K562 (cell line): ENCODE measurements around the gene LYPD3. TPM values are rescaled to one million over a fixed set of nuclear protein-coding genes. Genes with fewer than 3 reads are reported as not detected.
A peak's percentile ranks its signal among the peaks of the same experiment; 100 is the strongest.

Experiments used
- ATAC-seq: fragments of 200-7000 bp; cut with Tn5 transposase; 3 replicates; pipeline ENCODE4 v1.9.1; 2020; ENCODE audit warnings: moderate library complexity
- BruUV-seq: library from RNA; stranded (reverse); fragments of 400-500 nt; replicated peaks from 2 replicates; lab custom pipeline; 2021; lab: Mats Ljungman, UMichigan
- CTCF ChIA-PET: fragments of 300-600 bp; formaldehyde crosslinking; extraction: SDS; loops from one replicate; lab custom pipeline; 2021; ENCODE audit warnings: low intra/inter-chr PET ratio; lab: Yijun Ruan, JAX
- POLR2A ChIA-PET: fragments of 300-600, 350-650 bp; sonication (Branson Sonifier 250); formaldehyde crosslinking; extraction: SDS; loops from one replicate; lab custom pipeline; 2021; ENCODE audit warnings: antibody characterized with exemption, inconsistent platforms; lab: Yijun Ruan, JAX
- DNase-seq, 4 experiments: peaks; one replicate each; pipeline versions ENCODE4 v3.0.0 to v3.0.0-alpha.2; 2011 to 2018; ENCODE audit warnings: low spot score in 3 of 4, mixed read lengths in 3 of 4; ENCODE audit errors: extremely low read depth in 1 of 4
- FAIRE-seq: peaks from 2 replicates; lab custom pipeline; 2011; peaks lifted over from hg19 to GRCh38; lab: Jason Lieb, UNC
- H2AFZ ChIP-seq: 2 replicates; pipeline ENCODE4 v1.6.0; 2011; ENCODE audit warnings: low read depth, low read length, control low read depth, inconsistent platforms
- H3K27ac ChIP-seq: fragments of 200-600 bp; 3 replicates; pipeline ENCODE4 v1.8.0; 2011; ENCODE audit warnings: low read depth, mild to moderate bottlenecking, control low read depth, inconsistent platforms, low read length, moderate library complexity, mixed read lengths; ENCODE audit errors: extremely low read depth
- H3K27me3 ChIP-seq, 2 experiments: fragments of 300-600 bp in 1 of 2; 2 replicates in 1 of 2; 3 replicates in 1 of 2; pipeline versions ENCODE4 v1.6.0 to v1.8.0; 2011; ENCODE audit warnings: inconsistent platforms in 2 of 2, low read length in 2 of 2, mild to moderate bottlenecking in 1 of 2, mixed read lengths in 1 of 2, moderate library complexity in 1 of 2; ENCODE audit not compliant: control insufficient read depth in 2 of 2, insufficient read depth in 2 of 2
- H3K36me3 ChIP-seq: fragments of 300-600 bp; 3 replicates; pipeline ENCODE4 v1.8.0; 2011; ENCODE audit warnings: mild to moderate bottlenecking, low read length, inconsistent platforms; ENCODE audit not compliant: control insufficient read depth, insufficient read depth
- H3K4me1 ChIP-seq, 2 experiments: fragments of 200-600 bp in 1 of 2; replicated peaks in 1 of 2; 2 replicates in 1 of 2; 3 replicates in 1 of 2; pipeline versions ENCODE4 v1.5.1 to v1.8.0; 2011; ENCODE audit warnings: inconsistent platforms in 2 of 2, low read length in 2 of 2, mild to moderate bottlenecking in 1 of 2, mixed read lengths in 1 of 2, moderate library complexity in 1 of 2; ENCODE audit not compliant: control insufficient read depth in 2 of 2, insufficient read depth in 2 of 2
- H3K4me2 ChIP-seq: 2 replicates; pipeline ENCODE4 v1.6.1; 2011; ENCODE audit warnings: low read length, control low read depth, inconsistent platforms, mixed read lengths; ENCODE audit not compliant: insufficient read depth
- H3K4me3 ChIP-seq: fragments of 200-600 bp; sonication (generic), shearing (Covaris generic); 2 replicates; pipeline ENCODE4 v1.5.1; 2016; ENCODE audit warnings: control low read depth, inconsistent platforms
- H3K79me2 ChIP-seq: fragments of 200-600 bp; 3 replicates; pipeline ENCODE4 v1.8.0; 2011; ENCODE audit warnings: low read length, inconsistent platforms; ENCODE audit not compliant: control insufficient read depth, insufficient read depth
- H3K9ac ChIP-seq, 2 experiments: 2 replicates each; pipeline versions ENCODE4 v1.6.0 to v1.6.1; 2011; ENCODE audit warnings: low read depth in 2 of 2, low read length in 2 of 2, control low read depth in 1 of 2, inconsistent platforms in 1 of 2, mild to moderate bottlenecking in 1 of 2, mixed read lengths in 1 of 2; ENCODE audit not compliant: insufficient read depth in 1 of 2
- H3K9me1 ChIP-seq: one replicate; pipeline ENCODE4 v1.6.0; 2011; ENCODE audit warnings: inconsistent platforms, mild to moderate bottlenecking, low read length, moderate library complexity; ENCODE audit not compliant: control insufficient read depth, insufficient read depth
- H3K9me3 ChIP-seq: replicated peaks from 2 replicates; pipeline ENCODE4 v1.5.1; 2011; ENCODE audit warnings: low read depth, low read length, inconsistent platforms; ENCODE audit not compliant: control insufficient read depth, insufficient read depth
- H4K20me1 ChIP-seq: replicated peaks from 2 replicates; pipeline ENCODE4 v1.6.1; 2011; ENCODE audit warnings: low read length, inconsistent platforms, mixed read lengths; ENCODE audit not compliant: control insufficient read depth, insufficient read depth
- ARID1B ChIP-seq: fragments of 450-650 bp; IDR thresholded peaks from 2 replicates; pipeline ENCODE4 v1.6.1; 2016; ENCODE audit warnings: antibody characterized with exemption, mild to moderate bottlenecking, inconsistent platforms
- BRF1 ChIP-seq: IDR thresholded peaks from 3 replicates; pipeline ENCODE4 v1.6.1; 2011; ENCODE audit warnings: borderline replicate concordance, mild to moderate bottlenecking; ENCODE audit not compliant: insufficient read length; ENCODE audit errors: extremely low read depth
- CBFA2T2 ChIP-seq: fragments of 450-650 bp; conservative IDR thresholded peaks from 2 replicates; pipeline ENCODE4 v1.6.1; 2017; ENCODE audit warnings: mild to moderate bottlenecking
- CTBP1 ChIP-seq: fragments of 450-650 bp; IDR thresholded peaks from 2 replicates; pipeline ENCODE4 v1.6.1; 2016; ENCODE audit warnings: borderline replicate concordance
- ELF1 ChIP-seq: fragments of 200-800 bp; sonication (Bioruptor generic); IDR thresholded peaks from 2 replicates; pipeline ENCODE4 v1.6.1; 2016; ENCODE audit warnings: missing genetic modification characterization, missing compliant biosample characterization
- HINFP ChIP-seq: fragments of 450-650 bp; conservative IDR thresholded peaks from 2 replicates; pipeline ENCODE4 v1.6.1; 2016; ENCODE audit warnings: missing genetic modification characterization, low read depth, mild to moderate bottlenecking, control low read depth, missing compliant biosample characterization
- IRF2 ChIP-seq: sonication (generic); formaldehyde crosslinking; IDR thresholded peaks from 2 replicates; pipeline ENCODE4 v1.8.1; 2022; ENCODE audit warnings: mild to moderate bottlenecking, missing genetic modification reagents
- MAFF ChIP-seq: IDR thresholded peaks from 2 replicates; pipeline ENCODE4 v1.6.1; 2012; ENCODE audit warnings: low read length, improper control_type of control experiment
- MBD1 ChIP-seq: fragments of 250-450 bp; sonication (Bioruptor Pico); IDR thresholded peaks from 2 replicates; pipeline ENCODE4 v1.8.0; 2022; ENCODE audit warnings: inconsistent platforms
- NFE2L1 ChIP-seq: fragments of 450-650 bp; IDR thresholded peaks from 2 replicates; pipeline ENCODE4 v1.6.1; 2016; ENCODE audit warnings: missing genetic modification characterization, low read depth, mild to moderate bottlenecking, missing compliant biosample characterization, moderate library complexity, borderline replicate concordance
- PCBP2 ChIP-seq: fragments of 200-400 bp; formaldehyde crosslinking; IDR thresholded peaks from 2 replicates; pipeline ENCODE4 v1.6.1; 2018; ENCODE audit warnings: low read length, low read depth, mild to moderate bottlenecking, moderate library complexity; ENCODE audit not compliant: poor library complexity, severe bottlenecking
- PHB2 ChIP-seq: fragments of 450-650 bp; IDR thresholded peaks from 2 replicates; pipeline ENCODE4 v1.6.1; 2017; ENCODE audit warnings: low read depth
- RBM25 ChIP-seq: fragments of 200-400 bp; formaldehyde crosslinking; IDR thresholded peaks from 2 replicates; pipeline ENCODE4 v1.6.1; 2018; ENCODE audit warnings: low read length, low read depth, moderate library complexity; ENCODE audit not compliant: severe bottlenecking
- SAFB ChIP-seq: fragments of 200-400 bp; formaldehyde crosslinking; IDR thresholded peaks from 2 replicates; pipeline ENCODE4 v1.6.1; 2017; ENCODE audit warnings: low read depth, low read length, borderline replicate concordance
- SETDB1 ChIP-seq: IDR thresholded peaks from one replicate; pipeline ENCODE4 v1.6.1; 2012; ENCODE audit warnings: low read length, control low read depth, inconsistent platforms
- SMAD4 ChIP-seq: fragments of 250-450 bp; sonication (Bioruptor Pico); conservative IDR thresholded peaks from 2 replicates; pipeline ENCODE4 v1.8.0; 2021; ENCODE audit warnings: inconsistent platforms, mild to moderate bottlenecking, moderate library complexity
- SMARCA5 ChIP-seq: fragments of 450-650 bp; IDR thresholded peaks from 2 replicates; pipeline ENCODE4 v1.6.1; 2016
- STAT5B ChIP-seq: fragments of 250-450 bp; sonication (Bioruptor Pico); IDR thresholded peaks from 2 replicates; pipeline ENCODE4 v1.8.0; 2021; ENCODE audit warnings: mild to moderate bottlenecking, inconsistent platforms
- TBP ChIP-seq: optimal IDR thresholded peaks from 2 replicates; pipeline ENCODE3; 2011; ENCODE audit warnings: low read depth, low read length, improper control_type of control experiment
- ZFP1 ChIP-seq: fragments of 450-650 bp; formaldehyde crosslinking; IDR thresholded peaks from 2 replicates; pipeline ENCODE4 v1.4.0; 2020; ENCODE audit warnings: mild to moderate bottlenecking, mixed read lengths
- ZNF347 ChIP-seq: fragments of 450-650 bp; formaldehyde crosslinking; IDR thresholded peaks from 2 replicates; pipeline ENCODE4 v1.4.0; 2020; ENCODE audit warnings: low read depth, mild to moderate bottlenecking, moderate library complexity
- ZNF696 ChIP-seq: fragments of 250-450 bp; sonication (Bioruptor Pico); conservative IDR thresholded peaks from 2 replicates; pipeline ENCODE4 v1.4.0; 2020; ENCODE audit warnings: mild to moderate bottlenecking, moderate library complexity
- ZSCAN29 ChIP-seq: fragments of 450-650 bp; IDR thresholded peaks from 2 replicates; pipeline ENCODE4 v1.6.1; 2017
- WGBS: fragments of 100-300 bp; shearing (Covaris generic); methylation state at CpG from one replicate; pipeline ENCODE4 v1.1.6; 2016; ENCODE audit warnings: low coverage, mixed read lengths; ENCODE audit not compliant: insufficient coverage; ENCODE audit errors: missing lambda C conversion rate; 5-methylcytosine and 5-hydroxymethylcytosine counted together
- in situ Hi-C: fragments of 300-500 bp; cut with MboI; formaldehyde crosslinking; loops from 4 replicates; pipeline ENCODE4 v1.15.0; 2018; ENCODE audit warnings: inconsistent platforms, mixed read lengths
- intact Hi-C: fragments of 100-400 bp; cut with micrococcal nuclease; formaldehyde crosslinking; loops from 2 replicates; pipeline ENCODE4 v1.14.2; 2022
- polyA plus RNA-seq, 8 experiments: library from polyadenylated mRNA; depleted of rRNA in 4 of 8; stranded (reverse) in 5 of 8; unstranded in 3 of 8; fragments of >200 nt; fragmentation: Nextera tagmentation in 2 of 8; fragmentation: Illumina TruSeq in 1 of 8; extraction: Ambion mirVana in 2 of 8; extraction: Trizol in 1 of 8; gene quantifications; 2 replicates each; pipeline versions ENCODE4 v1.2.1 to v1.2.3, GENCODE V29; 2011 to 2014; ENCODE audit warnings: inconsistent platforms in 1 of 8, missing spikeins in 1 of 8
- total RNA-seq, 7 experiments: library from RNA; depleted of rRNA in 6 of 7; stranded (reverse); fragments of >200 nt in 6 of 7; fragmentation: Illumina TruSeq in 2 of 7; extraction: Trizol in 2 of 7; gene quantifications; 2 replicates each; pipeline versions ENCODE4 v1.2.1 to v1.2.3, GENCODE V29; 2011 to 2021; ENCODE audit warnings: low replicate concordance in 1 of 7

The LYPD3 gene
- total and polyA plus RNA-seq, 9 of the 15 experiments (the other 6 are each of a cell fraction or from before 2014, with no cell fraction given), result 0.04 to 0.33 (median 0.20) TPM; not detected in 1

DNA sequence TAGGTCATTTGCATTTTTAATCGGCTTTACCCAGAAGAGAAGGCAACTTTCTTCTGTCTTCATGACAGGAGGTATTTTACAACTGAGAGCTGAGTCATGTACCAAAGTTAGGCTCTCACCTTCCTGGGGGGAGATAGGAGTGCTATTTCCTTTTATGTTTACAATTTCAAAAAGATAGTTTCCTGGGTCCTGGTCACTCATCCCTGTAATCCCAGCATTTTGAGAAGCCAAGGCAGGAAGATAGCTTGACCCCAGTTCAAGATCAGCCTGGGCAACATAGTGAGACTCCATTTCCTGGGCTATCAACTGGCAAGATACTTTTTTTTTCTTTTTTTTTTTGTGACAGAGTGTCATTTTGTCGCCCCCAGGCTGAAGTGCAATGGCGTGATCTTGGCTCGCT is 7.6 kb downstream of the LYPD3 start:
- peak; percentile 71 for ATAC-seq
- intact Hi-C loops (no loop called here), in situ Hi-C loops (no loop called here)
- ChIA-PET POLR2A (interaction anchor here (0.6 to 1.2 kb wide), 3 partner anchors 9 to 802 kb away, joined by 3 to 4 read pairs (median 3); no protein-coding TSS in a partner anchor), CTCF (no interaction called here)
- H3K27me3 ChIP-seq, result peaks cover 17 to 18% of the 10 kb centered on the region in 2 experiments; a peak in 4 of 5 replicates
- no peaks in the 10 kb centered on the region for H3K9me3 ChIP-seq
- FAIRE-seq, result peak; percentile 80
- H2AFZ ChIP-seq, result peak overlapping the region; percentile 62
- BruUV-seq, result no TSS peak
- H4K20me1 ChIP-seq, result no peaks in the 10 kb centered on the region
- no peak overlapping the region for H3K27ac ChIP-seq
- H3K9me1 ChIP-seq, result no peaks in the 10 kb centered on the region
- no peaks in the 10 kb centered on the region for H3K79me2 ChIP-seq
- no peak overlapping the region for H3K4me2 ChIP-seq
- WGBS, result 15% methylated on average over 4 of the region's 4 CpGs
- H3K4me3 ChIP-seq, result no peak overlapping the region
- peaks cover 7 to 11% of the 10 kb centered on the region in 2 experiments; a peak in 3 of 5 replicates for H3K4me1 ChIP-seq
- H3K9ac ChIP-seq, result peak overlapping the region in 1 of 2 experiments; percentile 62; a peak in 1 of 4 replicates
- DNase-seq, result peak in 2 of 4 experiments; percentile 51
- no peaks in the 10 kb centered on the region for H3K36me3 ChIP-seq
- TF ChIP-seq TBP, result no peak
- TF ChIP-seq ZSCAN29, result no peak
- TF ChIP-seq SMARCA5, result no peak
- TF ChIP-seq ZNF696 (CRISPR knock-in tag), result no peak
- TF ChIP-seq BRF1, result no peak
- no peak for TF ChIP-seq IRF2 (CRISPR knock-in tag)
- TF ChIP-seq NFE2L1 (tag), result no peak
- TF ChIP-seq SMAD4 (CRISPR knock-in tag), result no peak
- TF ChIP-seq RBM25, result no peak
- TF ChIP-seq PHB2, result no peak
- TF ChIP-seq ARID1B, result peak; percentile 59
- TF ChIP-seq SAFB, result no peak
- no peak for TF ChIP-seq ZFP1
- TF ChIP-seq SETDB1, result no peak
- no peak for TF ChIP-seq MBD1
- no peak for TF ChIP-seq ZNF347
- no peak for TF ChIP-seq STAT5B (CRISPR knock-in tag)
- TF ChIP-seq CTBP1, result peak; percentile 26; the same call in 1 of the 2 replicates
- TF ChIP-seq PCBP2, result no peak
- TF ChIP-seq HINFP (tag), result no peak
- TF ChIP-seq MAFF, result peak; percentile 22; the same call in 1 of the 2 replicates
- 0 out of 2 replicates have a peak, but pooled peaks have one; percentile 7 for TF ChIP-seq CBFA2T2
- TF ChIP-seq ELF1, result no peak
